ENCODE measurements around the gene MED17.

Gene MED17

GRCh38 chr11:93817426-93818348 lies 33.6 kb downstream of the MED17 start:
- no peak for DNase-seq

GRCh38 chr11:93819966-93820695 lies 36.0 kb downstream of the MED17 start:
- DNase-seq = no peak

- no peak for DNase-seq
Observed at GRCh38 chr11:93820847-93821246, 36.8 kb downstream of the MED17 start.

GRCh38 chr11:93821617-93822016 lies 37.5 kb downstream of the MED17 start:
- no peak for DNase-seq

GRCh38 chr11:93822359-93822758 lies 38.3 kb downstream of the MED17 start:
- no peak for DNase-seq

- DNase-seq = no peak
Observed at GRCh38 chr11:93823210-93823609, 39.1 kb downstream of the MED17 start.

GRCh38 chr11:93827363-93827762 lies 43.3 kb downstream of the MED17 start:
- DNase-seq = no peak

- no peak for DNase-seq
Observed at GRCh38 chr11:93829598-93829997, 45.5 kb downstream of the MED17 start.

GRCh38 chr11:93831343-93832127 lies 47.5 kb downstream of the MED17 start:
- no peak for DNase-seq

- DNase-seq = no peak
Observed at GRCh38 chr11:93832780-93833179, 48.7 kb downstream of the MED17 start.

- DNase-seq = no peak
Observed at GRCh38 chr11:93838967-93839366, 54.9 kb downstream of the MED17 start.

- DNase-seq = no peak
Observed at GRCh38 chr11:93840180-93840579, 56.1 kb downstream of the MED17 start.

- DNase-seq = no peak
Observed at GRCh38 chr11:93840981-93841380, 56.9 kb downstream of the MED17 start.

- no peak for DNase-seq
Observed at GRCh38 chr11:93841446-93841845, 57.4 kb downstream of the MED17 start.

- no peak for DNase-seq
Observed at GRCh38 chr11:93842034-93842433, 58.0 kb downstream of the MED17 start.

- DNase-seq = no peak
Observed at GRCh38 chr11:93842461-93842860, 58.4 kb downstream of the MED17 start.

GRCh38 chr11:93843906-93844305 lies 59.8 kb downstream of the MED17 start:
- DNase-seq = no peak

- no peak for DNase-seq
Observed at GRCh38 chr11:93844568-93844967, 60.5 kb downstream of the MED17 start.

GRCh38 chr11:93845181-93846092 lies 61.4 kb downstream of the MED17 start:
- no peak for DNase-seq

- DNase-seq = no peak
Observed at GRCh38 chr11:93846411-93846810, 62.3 kb downstream of the MED17 start.

- DNase-seq = no peak
Observed at GRCh38 chr11:93849201-93849600, 65.1 kb downstream of the MED17 start.
